ENCODE data around the gene GNA15.

GNA15 gene

GRCh38 chr19:3121821-3122511, 13.9 kb upstream of the GNA15 start:
- no peak for DNase-seq

GRCh38 chr19:3122512-3122870, 13.3 kb upstream of the GNA15 start:
- DNase-seq: no peak

GRCh38 chr19:3123088-3123721, 12.6 kb upstream of the GNA15 start:
- DNase-seq: no peak

GRCh38 chr19:3123956-3124355, 11.9 kb upstream of the GNA15 start:
- no peak for DNase-seq

- no peak for DNase-seq
Measured at GRCh38 chr19:3124630-3125029, 11.2 kb upstream of the GNA15 start.

GRCh38 chr19:3125900-3126524, 9.8 kb upstream of the GNA15 start:
- peak; percentile 47 for DNase-seq

GRCh38 chr19:3129112-3129511, 6.7 kb upstream of the GNA15 start:
- no peak for DNase-seq

GRCh38 chr19:3131168-3131567, 4.7 kb upstream of the GNA15 start:
- no peak for DNase-seq

- peak; percentile 86 for DNase-seq
Measured at GRCh38 chr19:3132971-3133792, 2.7 kb upstream of the GNA15 start.

GRCh38 chr19:3133793-3134116, 2.1 kb upstream of the GNA15 start:
- DNase-seq: no peak

GRCh38 chr19:3136684-3137055, 837 bp downstream of the GNA15 start:
- no peak for DNase-seq

GRCh38 chr19:3137119-3137518, 1.3 kb downstream of the GNA15 start:
- no peak for DNase-seq

- DNase-seq: no peak
Measured at GRCh38 chr19:3138268-3138667, 2.4 kb downstream of the GNA15 start.

GRCh38 chr19:3140667-3141038, 4.8 kb downstream of the GNA15 start:
- DNase-seq: no peak

- DNase-seq: no peak
Measured at GRCh38 chr19:3142292-3142670, 6.4 kb downstream of the GNA15 start.

GRCh38 chr19:3142781-3143337, 7.0 kb downstream of the GNA15 start:
- no peak for DNase-seq

- DNase-seq: peak; percentile 46
Measured at GRCh38 chr19:3145909-3146676, 10.3 kb downstream of the GNA15 start.

- DNase-seq: peak; percentile 56
Measured at GRCh38 chr19:3146677-3147100, 10.9 kb downstream of the GNA15 start.

GRCh38 chr19:3148503-3148902, 12.7 kb downstream of the GNA15 start:
- no peak for DNase-seq

- DNase-seq: no peak
Measured at GRCh38 chr19:3149089-3149488, 13.3 kb downstream of the GNA15 start.

- DNase-seq: no peak
Measured at GRCh38 chr19:3149526-3150505, 14.0 kb downstream of the GNA15 start.

Measured in CD4-positive, alpha-beta T cell treated with Interferon gamma for 1 hour (primary cell).